SK-N-SH treated with all-trans-retinoic acid at 6 μM for 48 hours (cell line): Measurements from ENCODE around the gene MEIS1.

ENCODE experiments used
- BACH2 ChIP-seq: fragments of 250-450 bp; sonication (Bioruptor Pico); IDR thresholded peaks from 2 replicates; pipeline ENCODE4 v1.9.0; 2021; ENCODE audit warnings: mild to moderate bottlenecking, borderline replicate concordance
- ESRRG ChIP-seq: fragments of 250-450 bp; sonication (Bioruptor Pico); IDR thresholded peaks from 2 replicates; pipeline ENCODE4 v1.6.1; 2021; ENCODE audit warnings: mild to moderate bottlenecking
- ISL1 ChIP-seq: fragments of 250-450 bp; sonication (Bioruptor Pico); IDR thresholded peaks from 2 replicates; pipeline ENCODE4 v2.1.2; 2022; ENCODE audit warnings: mild to moderate bottlenecking, moderate library complexity
- PPARA ChIP-seq: fragments of 250-450 bp; sonication (Bioruptor Pico); IDR thresholded peaks from 2 replicates; pipeline ENCODE4 v1.5.0; 2020; ENCODE audit warnings: mild to moderate bottlenecking, borderline replicate concordance
- RARB ChIP-seq: fragments of 250-450 bp; sonication (Bioruptor Pico); IDR thresholded peaks from 2 replicates; pipeline ENCODE4 v1.8.0; 2021; ENCODE audit warnings: mild to moderate bottlenecking, moderate library complexity
- TOX ChIP-seq: fragments of 250-450 bp; sonication (Bioruptor Pico); IDR thresholded peaks from 2 replicates; pipeline ENCODE4 v1.8.0; 2021; ENCODE audit warnings: mild to moderate bottlenecking, moderate library complexity, borderline replicate concordance
- ZFP3 ChIP-seq: fragments of 250-450 bp; sonication (Bioruptor Pico); IDR thresholded peaks from 2 replicates; pipeline ENCODE4 v1.5.0; 2020; ENCODE audit warnings: mild to moderate bottlenecking, moderate library complexity
- ZFP30 ChIP-seq: fragments of 450-650 bp; formaldehyde crosslinking; IDR thresholded peaks from 2 replicates; pipeline ENCODE4 v1.5.0; 2022; ENCODE audit warnings: mild to moderate bottlenecking, moderate library complexity
- ZNF70 ChIP-seq: fragments of 450-650 bp; formaldehyde crosslinking; IDR thresholded peaks from 2 replicates; pipeline ENCODE4 v1.5.0; 2020; ENCODE audit warnings: mild to moderate bottlenecking, moderate library complexity
- ZNF8 ChIP-seq: fragments of 450-650 bp; formaldehyde crosslinking; IDR thresholded peaks from 2 replicates; pipeline ENCODE4 v1.5.0; 2020; ENCODE audit warnings: mild to moderate bottlenecking, moderate library complexity
- TF ChIP-seq, protein P1 (sequence below): fragments of 250-450 bp; sonication (Bioruptor Pico); IDR thresholded peaks from 2 replicates; pipeline ENCODE4 v1.8.0; 2020; ENCODE audit warnings: mild to moderate bottlenecking, moderate library complexity, borderline replicate concordance
- TF ChIP-seq, protein P2 (sequence below): fragments of 250-450 bp; sonication (Bioruptor Pico); IDR thresholded peaks from 2 replicates; pipeline ENCODE4 v1.5.0; 2020; ENCODE audit warnings: mild to moderate bottlenecking, moderate library complexity

DNA sequence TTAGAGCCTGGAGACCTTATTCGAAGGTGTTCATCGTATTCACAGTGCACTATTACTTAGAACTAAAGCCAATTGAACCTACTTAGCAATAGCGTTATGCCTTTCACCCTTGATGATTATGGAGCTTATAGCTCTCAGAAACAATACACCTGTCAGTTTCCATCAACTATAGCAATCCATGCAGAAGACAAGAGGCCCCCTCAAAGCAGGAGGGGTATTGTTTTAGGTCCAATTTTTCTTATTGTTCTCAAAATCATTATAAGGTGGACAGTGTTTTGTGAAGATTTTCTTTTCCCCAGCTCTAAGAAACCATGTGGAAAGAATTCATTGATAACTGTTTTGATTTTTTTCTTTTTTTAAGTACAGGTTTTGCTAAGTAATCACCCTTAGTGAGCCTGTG lies 135.5 kb downstream of the MEIS1 start:
- TF ChIP-seq ZFP30 (CRISPR knock-in tag) (no peak), ZNF8 (CRISPR knock-in tag) (no peak), ISL1 (CRISPR knock-in tag) (no peak), ZNF70 (no peak), RARB (CRISPR knock-in tag) (no peak), ZFP3 (CRISPR knock-in tag) (no peak), BACH2 (CRISPR knock-in tag) (no peak), ESRRG (no peak), PPARA (CRISPR knock-in tag) (no peak), TOX (no peak)
- TF ChIP-seq, protein P1, sequence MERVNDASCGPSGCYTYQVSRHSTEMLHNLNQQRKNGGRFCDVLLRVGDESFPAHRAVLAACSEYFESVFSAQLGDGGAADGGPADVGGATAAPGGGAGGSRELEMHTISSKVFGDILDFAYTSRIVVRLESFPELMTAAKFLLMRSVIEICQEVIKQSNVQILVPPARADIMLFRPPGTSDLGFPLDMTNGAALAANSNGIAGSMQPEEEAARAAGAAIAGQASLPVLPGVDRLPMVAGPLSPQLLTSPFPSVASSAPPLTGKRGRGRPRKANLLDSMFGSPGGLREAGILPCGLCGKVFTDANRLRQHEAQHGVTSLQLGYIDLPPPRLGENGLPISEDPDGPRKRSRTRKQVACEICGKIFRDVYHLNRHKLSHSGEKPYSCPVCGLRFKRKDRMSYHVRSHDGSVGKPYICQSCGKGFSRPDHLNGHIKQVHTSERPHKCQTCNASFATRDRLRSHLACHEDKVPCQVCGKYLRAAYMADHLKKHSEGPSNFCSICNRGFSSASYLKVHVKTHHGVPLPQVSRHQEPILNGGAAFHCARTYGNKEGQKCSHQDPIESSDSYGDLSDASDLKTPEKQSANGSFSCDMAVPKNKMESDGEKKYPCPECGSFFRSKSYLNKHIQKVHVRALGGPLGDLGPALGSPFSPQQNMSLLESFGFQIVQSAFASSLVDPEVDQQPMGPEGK (CRISPR knock-in tag) = no peak
- TF ChIP-seq, protein P2, sequence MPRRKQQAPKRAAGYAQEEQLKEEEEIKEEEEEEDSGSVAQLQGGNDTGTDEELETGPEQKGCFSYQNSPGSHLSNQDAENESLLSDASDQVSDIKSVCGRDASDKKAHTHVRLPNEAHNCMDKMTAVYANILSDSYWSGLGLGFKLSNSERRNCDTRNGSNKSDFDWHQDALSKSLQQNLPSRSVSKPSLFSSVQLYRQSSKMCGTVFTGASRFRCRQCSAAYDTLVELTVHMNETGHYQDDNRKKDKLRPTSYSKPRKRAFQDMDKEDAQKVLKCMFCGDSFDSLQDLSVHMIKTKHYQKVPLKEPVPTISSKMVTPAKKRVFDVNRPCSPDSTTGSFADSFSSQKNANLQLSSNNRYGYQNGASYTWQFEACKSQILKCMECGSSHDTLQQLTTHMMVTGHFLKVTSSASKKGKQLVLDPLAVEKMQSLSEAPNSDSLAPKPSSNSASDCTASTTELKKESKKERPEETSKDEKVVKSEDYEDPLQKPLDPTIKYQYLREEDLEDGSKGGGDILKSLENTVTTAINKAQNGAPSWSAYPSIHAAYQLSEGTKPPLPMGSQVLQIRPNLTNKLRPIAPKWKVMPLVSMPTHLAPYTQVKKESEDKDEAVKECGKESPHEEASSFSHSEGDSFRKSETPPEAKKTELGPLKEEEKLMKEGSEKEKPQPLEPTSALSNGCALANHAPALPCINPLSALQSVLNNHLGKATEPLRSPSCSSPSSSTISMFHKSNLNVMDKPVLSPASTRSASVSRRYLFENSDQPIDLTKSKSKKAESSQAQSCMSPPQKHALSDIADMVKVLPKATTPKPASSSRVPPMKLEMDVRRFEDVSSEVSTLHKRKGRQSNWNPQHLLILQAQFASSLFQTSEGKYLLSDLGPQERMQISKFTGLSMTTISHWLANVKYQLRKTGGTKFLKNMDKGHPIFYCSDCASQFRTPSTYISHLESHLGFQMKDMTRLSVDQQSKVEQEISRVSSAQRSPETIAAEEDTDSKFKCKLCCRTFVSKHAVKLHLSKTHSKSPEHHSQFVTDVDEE (CRISPR knock-in tag) = no peak
